ENCODE results near the gene TCP10L.

DNA sequence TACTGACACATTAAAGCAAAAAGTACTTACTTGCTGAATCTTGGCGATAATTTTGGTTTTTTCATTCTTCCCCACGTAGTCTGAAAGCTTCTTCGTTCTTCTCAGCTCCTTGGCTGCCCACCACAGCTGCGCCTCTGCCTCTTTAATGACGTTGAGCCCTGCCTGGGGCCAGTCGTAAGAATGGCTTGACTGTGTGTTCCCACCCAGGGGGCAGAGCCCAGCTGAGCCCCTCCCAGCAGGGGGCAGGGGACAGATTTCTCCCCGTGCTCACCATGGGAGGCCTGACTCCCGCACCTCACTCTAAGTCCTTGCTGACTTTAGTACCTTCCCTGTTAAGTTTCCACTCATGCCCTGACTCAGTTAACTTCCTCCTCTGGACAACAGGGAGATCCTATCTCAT lies 17.8 kb upstream of the TCP10L start:
- TF ChIP-seq, protein P1, sequence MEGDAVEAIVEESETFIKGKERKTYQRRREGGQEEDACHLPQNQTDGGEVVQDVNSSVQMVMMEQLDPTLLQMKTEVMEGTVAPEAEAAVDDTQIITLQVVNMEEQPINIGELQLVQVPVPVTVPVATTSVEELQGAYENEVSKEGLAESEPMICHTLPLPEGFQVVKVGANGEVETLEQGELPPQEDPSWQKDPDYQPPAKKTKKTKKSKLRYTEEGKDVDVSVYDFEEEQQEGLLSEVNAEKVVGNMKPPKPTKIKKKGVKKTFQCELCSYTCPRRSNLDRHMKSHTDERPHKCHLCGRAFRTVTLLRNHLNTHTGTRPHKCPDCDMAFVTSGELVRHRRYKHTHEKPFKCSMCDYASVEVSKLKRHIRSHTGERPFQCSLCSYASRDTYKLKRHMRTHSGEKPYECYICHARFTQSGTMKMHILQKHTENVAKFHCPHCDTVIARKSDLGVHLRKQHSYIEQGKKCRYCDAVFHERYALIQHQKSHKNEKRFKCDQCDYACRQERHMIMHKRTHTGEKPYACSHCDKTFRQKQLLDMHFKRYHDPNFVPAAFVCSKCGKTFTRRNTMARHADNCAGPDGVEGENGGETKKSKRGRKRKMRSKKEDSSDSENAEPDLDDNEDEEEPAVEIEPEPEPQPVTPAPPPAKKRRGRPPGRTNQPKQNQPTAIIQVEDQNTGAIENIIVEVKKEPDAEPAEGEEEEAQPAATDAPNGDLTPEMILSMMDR (tag by site-specific recombination; IDR thresholded peaks at IDR 0.05), result no peak
- TF ChIP-seq ZNF501 (tag by site-specific recombination; IDR thresholded peaks at IDR 0.05), result no peak
- TF ChIP-seq ZNF23 (tag by site-specific recombination; IDR thresholded peaks at IDR 0.05; ENCODE audit: borderline replicate concordance), result no peak
